ENCODE results near the gene SNAI1. TPM values are rescaled to one million over a fixed set of nuclear protein-coding genes. Genes with fewer than 3 reads are reported as not detected.

Gene SNAI1
- 0.65 and 1.4 TPM in 2 replicates for total RNA-seq

DNA sequence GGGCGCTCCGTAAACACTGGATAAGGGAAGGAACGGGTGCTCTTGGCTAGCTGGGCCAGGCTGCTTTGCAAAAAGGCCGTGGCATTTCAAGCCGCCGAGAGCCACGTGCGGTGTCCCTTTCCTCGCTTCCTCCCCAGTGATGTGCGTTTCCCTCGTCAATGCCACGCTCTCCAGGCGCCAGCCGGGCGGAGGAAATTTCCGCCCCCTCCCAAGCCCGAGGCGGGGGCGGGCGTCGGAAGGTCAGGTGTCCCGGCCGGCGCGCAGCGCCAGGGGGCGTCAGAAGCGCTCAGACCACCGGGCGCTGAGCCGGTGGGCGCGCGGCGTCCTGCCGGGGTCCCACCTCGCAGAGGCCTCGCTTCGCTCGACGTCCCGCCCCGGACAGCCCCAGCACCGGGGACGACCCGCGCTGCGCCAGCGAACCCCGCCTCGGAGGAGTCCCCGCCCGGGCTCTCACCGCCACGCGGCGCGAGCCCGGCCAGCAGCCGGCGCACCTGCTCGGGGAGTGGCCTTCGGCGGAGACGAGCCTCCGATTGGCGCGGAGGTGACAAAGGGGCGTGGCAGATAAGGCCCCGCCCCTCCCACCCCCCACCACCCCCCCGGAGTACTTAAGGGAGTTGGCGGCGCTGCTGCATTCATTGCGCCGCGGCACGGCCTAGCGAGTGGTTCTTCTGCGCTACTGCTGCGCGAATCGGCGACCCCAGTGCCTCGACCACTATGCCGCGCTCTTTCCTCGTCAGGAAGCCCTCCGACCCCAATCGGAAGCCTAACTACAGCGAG lies at the start of gene SNAI1:
Gene SNAI1 (plus strand): TSS at position 635 of the 777 bp plus-strand sequence. CDS start 80 bp downstream, at position 715.

DNA sequence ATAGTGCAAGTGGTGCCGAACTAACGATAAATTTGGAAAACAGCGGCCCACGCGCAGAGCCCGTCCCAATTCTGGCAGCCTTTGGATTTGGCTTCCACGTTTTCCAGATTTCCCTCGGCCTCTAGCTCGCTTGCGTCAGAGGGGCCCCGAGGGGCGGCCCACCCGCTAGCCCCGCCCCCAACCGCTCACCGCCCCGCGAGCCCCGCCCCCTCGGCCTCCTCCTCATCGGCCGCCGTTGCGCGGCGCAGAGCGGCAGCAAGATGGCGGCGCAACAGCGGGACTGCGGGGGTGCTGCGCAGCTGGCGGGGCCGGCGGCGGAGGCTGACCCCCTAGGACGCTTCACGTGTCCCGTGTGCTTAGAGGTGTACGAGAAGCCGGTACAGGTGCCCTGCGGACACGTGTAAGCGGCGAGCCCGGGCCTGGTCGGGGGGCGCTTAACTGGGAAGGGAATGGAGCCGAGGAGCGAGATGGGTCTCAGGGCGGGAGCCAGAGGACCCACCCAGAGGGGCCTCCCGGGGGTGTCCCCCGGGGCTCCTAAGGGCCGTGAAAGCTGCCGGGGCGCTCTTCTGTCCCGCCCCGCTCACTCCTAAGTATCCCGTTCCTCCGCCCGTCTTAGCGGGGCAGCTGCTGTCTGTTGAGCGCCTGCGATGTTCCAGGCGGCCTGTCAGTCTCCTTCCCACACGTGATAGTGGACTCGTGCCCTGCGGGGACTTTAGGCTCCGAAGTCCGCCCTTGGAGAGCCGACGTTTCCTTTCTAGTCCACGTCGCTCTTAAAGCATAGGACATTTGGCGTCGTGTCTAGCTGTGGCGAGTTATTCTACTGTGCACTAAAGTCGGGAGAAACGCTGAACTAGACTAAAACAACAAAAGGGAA lies 46.4 kb upstream of the SNAI1 start, which contains the start of gene RNF114:
Gene RNF114 (plus strand): TSS at position 245 of the 874 bp plus-strand sequence. CDS start 16 bp downstream, at position 261.

Other genes starting within 250 kb of the SNAI1 start
- gene SLC9A8, start 170.2 kb upstream of the SNAI1 start, total RNA-seq, result 3.7 and 12.6 TPM in 2 replicates
- gene SPATA2, start 67.5 kb upstream of the SNAI1 start, total RNA-seq, result 0.65 and 2.2 TPM in 2 replicates
- gene RNF114, start 46.6 kb upstream of the SNAI1 start, total RNA-seq, result 25.1 and 46.3 TPM in 2 replicates
- gene UBE2V1, start 130.2 kb downstream of the SNAI1 start, total RNA-seq, result 27.4 and 54.0 TPM in 2 replicates
- gene PEDS1, start 170.7 kb downstream of the SNAI1 start, total RNA-seq, result 9.6 and 15.4 TPM in 2 replicates
- 4.0 and 16.6 TPM in 2 replicates for gene CEBPB, start 207.8 kb downstream of the SNAI1 start, total RNA-seq